GM19240 (cell line): ENCODE data around the gene MRPL24.
A peak's percentile ranks its signal among the peaks of the same experiment; 100 is the strongest.

Experiments used
- DNase-seq: peaks from one replicate; pipeline ENCODE4 v3.0.0; 2011; ENCODE audit warnings: low spot score; ENCODE audit not compliant: insufficient read length

The MRPL24 gene

DNA sequence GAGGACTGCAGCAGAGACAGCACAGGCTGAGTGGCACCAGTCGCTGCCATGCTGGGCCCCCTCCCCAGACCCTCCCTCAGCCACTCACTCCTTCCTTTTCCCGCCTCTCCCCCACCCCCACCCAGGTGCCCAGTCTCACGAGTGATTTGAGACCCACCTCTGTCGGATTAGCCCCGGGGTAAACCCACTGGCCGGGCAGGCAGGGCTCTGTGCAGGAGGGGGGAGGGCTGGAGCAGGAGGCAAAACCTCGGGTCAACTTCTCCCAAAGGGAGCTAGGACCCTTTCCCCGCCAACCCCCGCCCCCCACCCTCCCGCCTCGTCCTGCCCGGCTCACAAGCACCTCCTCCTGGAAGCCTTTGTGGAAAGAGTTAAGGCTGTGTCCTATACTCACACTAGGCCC lies 3.5 kb upstream of the MRPL24 start:
- DNase-seq = no peak

DNA sequence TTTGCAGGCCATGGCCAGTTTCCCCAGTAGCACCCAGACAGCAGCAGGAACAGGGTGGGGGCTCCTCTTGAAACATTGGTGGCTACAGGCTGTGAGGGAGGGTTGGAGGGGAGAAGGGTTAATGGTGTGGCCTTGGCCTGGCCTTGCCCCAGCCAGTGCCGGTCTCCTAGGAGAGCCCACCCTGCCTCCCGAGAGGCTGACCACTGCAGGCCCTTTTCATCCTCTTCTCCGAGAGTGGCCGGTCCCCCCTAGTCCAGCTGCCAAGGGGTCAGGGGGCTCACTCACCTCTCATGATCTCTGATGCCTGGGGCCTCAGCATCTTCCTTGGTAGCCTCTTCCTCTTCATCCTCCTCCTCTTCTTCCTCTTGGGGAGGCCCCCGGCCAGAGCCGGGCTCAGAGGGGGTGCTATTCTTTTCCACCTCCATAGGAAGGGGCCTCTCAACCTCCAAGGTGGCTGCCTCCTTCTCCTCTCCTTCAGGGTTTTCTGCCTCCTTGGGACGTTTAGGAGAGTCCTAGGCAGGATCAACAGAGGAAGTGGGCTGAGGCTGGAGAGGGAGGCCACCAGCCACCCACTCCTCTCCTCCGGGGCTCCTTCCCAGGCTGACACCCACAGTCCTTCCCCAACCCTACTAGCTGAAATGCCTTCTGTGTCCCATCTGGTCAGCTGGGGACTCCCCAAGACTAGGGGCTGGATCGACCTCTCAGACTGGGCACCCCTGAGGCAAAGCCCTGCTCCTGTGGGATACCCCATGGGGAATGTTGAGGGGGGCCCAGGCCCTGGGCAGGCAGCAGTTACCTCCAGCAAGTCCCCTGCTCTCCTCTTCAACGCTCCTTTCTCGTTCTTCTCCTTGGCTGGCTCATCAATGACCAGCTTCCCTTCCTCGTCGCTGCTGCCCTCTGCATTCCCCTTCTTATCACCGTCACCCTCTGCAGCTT lies 2.7 kb upstream of the MRPL24 start:
- no peak for DNase-seq

DNA sequence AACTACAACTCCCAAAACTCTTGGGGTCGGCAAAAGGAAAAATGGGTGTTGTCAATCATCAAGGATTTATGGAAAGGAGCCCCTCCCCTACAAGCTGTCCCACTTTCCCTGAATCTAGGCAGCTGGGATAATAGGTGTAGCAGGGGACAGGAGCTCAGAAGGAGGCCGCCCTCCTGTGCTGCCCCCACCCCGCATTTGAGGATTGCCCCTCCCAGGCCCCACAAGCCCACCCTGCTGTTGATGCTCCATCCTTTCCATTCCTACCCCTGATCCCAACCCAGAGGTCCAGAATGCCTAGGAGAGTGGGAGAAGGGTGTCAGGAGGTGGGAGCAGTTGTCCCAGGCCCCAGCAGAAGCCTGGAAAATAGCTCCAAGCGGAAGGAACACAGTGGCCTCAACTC lies 1.9 kb upstream of the MRPL24 start:
- no peak for DNase-seq

DNA sequence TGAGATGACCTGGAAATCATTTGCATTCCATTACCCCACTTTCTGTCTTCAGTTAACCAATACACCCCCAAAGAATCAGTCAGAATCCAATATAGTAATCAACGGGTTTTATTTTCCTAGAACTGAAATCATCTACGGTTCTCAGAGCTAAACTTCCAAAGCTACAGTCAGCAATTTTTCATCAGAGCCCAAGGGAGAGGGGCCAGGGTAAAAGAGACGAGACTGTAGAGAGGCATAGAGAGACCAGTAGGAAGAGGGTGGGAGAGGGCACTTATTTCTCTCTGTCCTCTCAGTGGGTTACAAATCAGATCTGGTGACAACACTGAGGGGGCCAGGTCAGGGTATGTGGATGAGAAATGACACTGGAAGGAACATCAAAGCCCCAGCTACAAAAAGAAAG lies 1.1 kb upstream of the MRPL24 start:
- DNase-seq = no peak

DNA sequence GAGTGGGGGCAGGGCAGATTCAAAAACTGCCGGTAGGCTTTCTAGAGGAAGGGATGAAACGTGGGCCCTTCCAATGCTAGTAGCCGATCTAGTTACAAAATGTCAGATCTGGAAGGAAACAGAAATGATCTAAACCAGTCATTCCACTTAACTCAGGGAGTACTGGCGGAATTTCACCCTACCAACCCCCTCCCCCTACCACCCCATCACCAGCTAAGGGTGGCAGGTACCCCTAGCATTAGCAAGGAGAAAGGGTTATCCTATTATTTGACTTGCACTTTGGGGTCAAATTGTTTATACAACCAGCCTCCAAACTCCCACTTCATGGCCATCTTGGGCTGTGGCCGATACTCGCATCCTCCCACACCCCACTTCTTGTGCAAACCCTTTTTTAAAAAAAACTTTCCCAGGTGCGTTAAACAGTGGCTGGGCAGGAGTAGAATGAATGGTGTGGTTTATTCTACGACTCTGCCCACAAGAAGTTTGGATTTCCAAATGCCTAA lies 644 bp upstream of the MRPL24 start:
- no peak for DNase-seq

DNA sequence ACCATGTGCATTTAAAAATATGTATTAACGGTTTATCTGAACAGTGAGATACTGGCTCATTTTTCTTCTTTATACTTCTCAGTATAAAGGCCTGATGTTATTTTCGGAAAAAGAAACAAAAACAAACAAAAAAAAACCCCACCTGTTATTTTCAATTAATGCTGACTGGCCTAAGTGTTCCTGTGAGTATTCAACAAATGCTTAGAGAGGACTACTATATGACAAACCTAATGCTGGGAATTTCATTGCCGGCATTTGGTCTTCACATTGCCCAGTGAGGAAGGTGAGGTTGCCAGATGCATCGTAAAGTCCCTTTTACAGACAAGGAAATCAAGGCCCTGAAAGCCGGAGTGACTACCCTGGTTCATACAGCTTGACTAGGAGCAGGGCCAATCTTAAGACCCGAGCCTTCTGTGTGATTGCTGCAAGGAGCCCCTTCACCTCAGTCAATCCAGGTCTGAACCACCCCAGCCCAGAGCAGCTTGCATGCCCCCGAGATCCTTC lies 599 bp downstream of the MRPL24 start:
- DNase-seq = no peak

DNA sequence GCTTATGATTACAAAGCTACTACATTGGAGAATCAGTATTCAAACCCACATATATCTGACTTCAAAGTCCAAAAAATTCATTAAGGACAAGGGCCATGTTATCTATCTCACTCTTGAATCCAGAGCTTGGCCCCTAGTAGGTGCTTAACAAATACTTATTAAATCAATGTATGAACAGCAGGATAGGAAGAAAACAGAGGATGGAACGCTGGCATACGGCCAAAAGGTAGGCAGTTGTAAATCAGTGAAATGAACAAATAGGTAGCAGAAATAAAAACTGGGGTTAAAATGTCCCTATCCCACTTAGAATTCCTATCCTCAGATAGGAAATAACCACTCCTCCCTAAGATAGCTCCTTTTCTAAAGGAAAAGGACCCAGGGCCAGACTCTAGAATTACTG lies 2.0 kb downstream of the MRPL24 start:
- no peak for DNase-seq

DNA sequence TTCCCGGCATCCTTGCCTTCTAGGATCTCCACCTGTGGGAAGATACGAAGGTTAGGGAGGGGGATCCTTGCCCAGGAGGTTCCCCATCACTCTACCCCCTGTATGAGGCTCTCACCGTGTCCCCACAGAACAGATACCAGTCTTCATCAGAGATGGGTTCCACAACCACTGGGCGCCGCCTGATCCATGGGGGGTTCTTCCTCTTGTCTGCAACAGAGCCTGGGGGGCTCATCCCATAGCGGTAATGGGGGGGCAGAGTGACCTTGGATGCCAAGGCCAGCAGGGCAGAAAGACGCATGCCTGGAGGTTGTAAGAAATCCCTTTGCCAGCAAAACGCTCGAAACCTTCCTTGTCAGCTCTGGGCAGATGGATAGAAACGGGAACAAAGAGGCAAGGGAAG lies 2.5 kb downstream of the MRPL24 start:
- no peak for DNase-seq

DNA sequence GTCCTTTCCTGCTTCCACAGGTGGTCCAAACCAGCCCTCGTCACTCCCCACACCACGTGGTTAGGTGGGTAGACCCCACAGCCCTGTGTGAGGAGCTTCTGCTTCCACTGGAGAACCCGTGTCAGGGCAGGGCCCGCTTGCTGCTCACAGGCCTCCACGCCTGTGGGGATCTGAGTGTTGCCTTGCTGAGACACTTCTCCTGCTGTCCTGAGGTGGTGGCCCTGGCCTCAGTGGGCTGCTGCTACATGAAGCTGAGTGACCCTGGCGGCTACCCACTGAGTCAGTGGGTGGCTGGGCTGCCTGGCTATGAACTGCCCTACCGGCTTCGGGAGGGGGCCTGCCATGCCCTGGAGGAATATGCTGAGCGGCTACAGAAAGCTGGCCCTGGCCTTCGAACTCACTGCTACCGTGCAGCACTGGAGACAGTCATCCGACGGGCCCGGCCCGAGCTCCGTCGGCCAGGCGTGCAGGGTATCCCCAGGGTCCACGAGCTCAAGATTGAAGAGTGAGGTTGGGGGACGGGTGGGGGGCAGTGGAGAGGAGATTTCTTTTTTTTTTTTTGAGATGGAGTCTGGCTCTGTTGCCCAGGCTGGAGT lies 6.8 kb downstream of the MRPL24 start:
- DNase-seq = no peak

DNA sequence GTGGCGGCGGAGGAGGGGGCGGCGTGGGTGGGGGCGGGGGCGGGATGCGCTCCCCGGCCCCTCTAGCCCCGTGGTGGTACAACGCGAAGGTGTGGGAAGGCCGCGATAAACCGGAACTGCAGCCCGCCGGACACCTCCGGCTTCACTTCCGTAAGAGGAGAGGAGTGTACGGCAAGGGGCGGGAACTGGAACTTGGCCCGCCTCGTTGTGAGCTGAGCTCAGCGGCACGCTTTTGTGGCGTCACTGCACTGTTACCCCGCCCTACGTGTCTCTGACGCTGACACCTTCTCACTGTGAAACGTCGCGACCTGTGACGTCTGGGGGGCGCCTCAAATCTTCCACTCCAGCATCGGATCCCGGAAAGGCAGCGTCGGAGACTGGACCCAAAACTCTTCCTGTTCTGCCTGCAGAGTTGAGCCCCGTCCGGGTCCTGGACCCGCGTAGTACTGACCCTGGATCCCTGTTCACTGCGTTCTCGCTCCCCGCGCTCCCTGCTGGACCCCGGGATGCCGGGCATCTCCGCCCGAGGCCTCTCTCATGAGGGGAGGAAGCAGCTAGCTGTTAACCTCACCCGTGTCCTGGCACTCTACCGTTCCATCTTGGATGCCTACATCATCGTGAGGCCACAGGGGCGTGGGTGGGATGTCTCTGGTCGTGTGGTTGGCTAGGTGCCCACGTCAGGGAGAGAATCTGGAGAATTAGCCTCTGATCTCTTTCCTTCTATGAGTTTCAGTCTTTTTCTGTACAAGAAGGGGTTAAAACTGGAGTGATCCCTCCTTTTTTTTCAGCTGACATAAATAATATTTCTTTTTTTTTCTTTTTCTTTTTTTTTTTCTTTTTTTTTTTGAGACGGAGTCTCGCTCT lies 12.1 kb downstream of the MRPL24 start, which contains the start of gene ISG20L2:
ISG20L2 (minus strand) TSS at position 168 of the 864 bp plus-strand sequence. CDS start 1,114 bp downstream, outside the sequence.
- peak; percentile 87 for DNase-seq

DNA sequence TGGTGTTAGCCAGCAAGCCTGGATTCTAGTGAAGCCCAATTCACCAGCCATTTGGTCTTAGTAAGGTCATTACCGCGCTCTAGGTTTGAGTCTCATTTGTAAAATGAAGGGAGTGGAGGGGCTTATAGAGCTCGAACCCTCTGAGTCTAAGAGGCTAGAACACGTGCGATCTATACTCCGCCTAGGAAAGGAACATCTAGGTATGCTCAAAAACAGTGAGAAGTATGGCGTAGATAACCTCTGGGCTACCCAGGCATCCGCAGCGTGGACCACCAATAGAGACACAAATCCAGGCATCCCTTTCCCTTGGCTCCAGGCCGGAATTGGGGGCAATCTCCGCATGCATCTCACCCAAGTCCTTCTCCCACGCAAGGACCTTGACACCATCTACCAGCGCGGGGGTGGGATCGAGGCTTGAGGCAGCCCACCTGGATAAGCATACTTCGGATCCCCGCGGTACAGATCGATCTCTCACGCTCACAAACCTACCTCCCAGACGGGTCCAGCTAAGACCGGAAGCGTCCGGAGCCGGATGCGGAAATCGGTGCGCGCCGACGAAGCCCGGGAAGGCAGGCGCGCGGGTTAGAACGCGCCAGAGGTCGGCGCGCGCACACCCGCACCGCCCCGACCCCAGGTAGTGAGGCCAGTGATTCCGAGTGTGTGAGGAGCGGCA lies 12.8 kb downstream of the MRPL24 start, which contains the start of gene METTL25B:
METTL25B (plus strand) TSS at position 544 of the 673 bp plus-strand sequence. CDS start 636 bp downstream, outside the sequence.
- DNase-seq = peak; percentile 75

DNA sequence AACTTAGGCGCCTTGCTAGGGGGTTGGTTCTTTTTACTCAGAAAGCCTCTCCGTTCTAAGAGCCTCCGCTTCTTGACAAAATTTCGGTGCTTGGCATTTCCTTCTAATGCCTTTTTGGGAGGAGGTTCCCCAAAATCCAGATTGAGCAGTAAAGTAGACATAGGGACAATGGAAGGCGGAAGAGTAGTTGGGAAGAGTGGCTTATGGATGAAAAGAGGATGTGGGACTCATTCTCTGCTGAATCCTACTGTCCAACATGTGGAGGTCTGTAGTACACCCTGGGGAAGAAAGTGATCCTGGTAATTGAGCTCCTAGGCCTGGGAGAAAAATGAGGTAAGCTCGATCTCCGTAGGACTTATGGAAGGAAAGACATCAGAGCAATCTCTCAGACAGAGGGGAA lies 13.4 kb downstream of the MRPL24 start:
- DNase-seq = no peak

DNA sequence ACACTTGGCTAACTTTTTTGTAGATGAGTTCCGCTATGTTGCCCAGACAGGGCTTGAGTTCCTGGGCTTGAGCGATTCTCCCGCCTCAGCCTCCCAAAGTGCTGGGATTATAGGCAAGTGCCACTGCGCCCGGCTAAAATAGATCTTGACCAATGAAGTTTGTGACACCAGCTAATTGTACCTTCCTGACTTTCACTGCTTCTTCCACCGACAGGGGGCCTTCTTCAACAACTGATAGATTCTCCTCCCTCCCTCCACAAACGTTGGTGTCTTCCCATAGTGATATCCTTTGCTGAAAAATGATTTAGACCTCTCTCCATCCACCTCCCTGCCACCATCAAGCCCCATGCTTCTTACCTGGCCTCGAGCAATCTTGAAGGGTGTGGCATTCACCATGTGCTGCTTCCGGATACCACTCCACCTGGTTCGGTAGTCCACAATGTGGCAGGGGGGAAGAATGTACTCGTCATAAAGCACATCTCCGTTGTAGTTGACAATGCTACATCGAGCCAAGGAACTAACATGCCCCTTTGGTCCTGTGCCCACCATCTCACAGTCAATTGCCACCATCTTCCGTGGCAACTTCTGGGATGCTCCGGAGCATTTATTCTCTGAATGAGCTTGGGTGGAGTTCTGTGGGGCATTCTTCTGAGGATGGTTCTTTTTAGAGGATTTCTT lies 14.2 kb downstream of the MRPL24 start:
- no peak for DNase-seq

DNA sequence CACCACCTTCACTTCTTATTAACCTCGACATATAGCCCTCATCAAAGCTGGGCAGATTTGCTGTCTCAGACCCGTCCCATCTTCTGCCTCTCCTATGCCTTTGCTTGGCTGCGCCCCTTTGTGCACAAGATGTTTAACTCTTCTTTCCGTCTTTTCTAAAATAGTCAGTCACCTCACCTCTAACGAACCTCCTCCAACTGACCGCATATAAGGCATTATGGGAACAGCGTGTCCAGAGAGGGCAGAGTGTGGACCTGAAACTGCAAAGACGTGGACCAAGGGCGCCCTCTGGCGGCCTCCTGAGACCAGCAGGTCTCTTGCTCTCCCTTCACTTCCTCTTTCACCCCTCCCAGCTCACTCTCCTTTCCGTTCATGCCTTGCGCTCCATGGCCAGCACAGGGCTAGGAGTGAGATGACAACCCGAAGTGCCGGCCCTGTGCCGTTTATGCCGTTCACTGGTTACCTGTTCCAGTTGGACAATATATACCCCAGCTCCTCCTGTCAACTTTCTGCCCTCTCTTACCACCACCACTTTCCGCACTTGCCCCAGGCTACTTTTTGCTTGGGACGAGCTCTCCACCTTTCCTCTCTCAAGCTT lies 15.1 kb downstream of the MRPL24 start:
- DNase-seq = peak; percentile 85

DNA sequence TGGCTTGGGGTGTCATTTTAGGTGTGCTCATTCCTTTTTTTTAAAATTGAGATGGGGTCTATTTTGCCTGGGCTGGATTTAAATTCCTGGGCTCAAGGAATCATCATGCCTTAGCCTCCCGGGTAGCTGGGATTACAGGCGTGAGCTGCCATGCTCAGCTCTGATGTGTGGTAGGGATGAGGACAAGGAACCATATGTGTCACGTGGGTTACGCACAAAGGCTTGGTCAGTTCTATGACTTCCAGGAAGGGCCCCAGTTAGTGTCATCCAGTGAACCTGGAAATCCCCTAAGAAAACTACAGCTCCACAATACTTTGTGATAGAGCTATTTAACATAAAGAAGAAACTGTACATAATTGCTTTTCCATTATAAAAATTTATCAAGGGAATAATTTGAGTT lies 19.4 kb downstream of the MRPL24 start:
- DNase-seq = no peak

DNA sequence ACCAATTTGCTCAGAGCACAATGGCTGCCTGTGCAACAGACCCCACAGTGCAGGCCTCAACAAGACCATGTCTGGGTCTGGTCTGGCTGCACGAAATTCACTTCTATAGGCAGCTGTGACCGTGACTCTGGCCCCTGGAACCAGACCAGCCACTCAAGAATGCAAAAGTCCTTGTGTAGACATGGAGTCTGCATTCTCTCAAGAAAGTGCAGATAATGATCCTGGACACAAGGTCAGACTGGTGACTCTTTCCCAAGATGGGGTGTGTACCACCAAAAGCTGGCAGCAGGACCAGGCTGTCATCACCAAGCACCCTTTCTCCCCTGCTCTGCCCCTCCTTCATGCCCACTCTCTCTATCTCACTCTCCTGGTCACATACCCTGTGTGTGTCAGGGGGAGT lies 19.8 kb downstream of the MRPL24 start:
- DNase-seq = no peak

DNA sequence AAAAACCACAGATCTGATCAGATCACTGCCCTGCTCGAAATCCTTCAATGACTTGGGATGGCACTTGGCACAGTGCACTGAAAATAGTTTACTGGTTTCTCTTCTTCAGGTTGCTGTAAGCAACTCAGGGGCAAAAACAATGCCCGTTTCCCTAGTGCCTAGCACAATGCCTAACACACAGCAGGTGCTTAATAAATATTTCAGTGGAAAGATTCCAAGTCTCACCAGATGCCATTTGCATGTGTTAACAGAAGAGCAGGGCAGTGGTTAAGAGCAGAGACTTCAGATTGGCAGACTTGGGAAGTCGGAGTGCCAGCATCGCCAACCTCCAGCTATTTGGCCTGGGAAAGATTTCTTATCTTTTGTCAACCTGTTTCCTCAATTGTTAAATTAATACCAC lies 23.5 kb downstream of the MRPL24 start:
- DNase-seq = no peak

DNA sequence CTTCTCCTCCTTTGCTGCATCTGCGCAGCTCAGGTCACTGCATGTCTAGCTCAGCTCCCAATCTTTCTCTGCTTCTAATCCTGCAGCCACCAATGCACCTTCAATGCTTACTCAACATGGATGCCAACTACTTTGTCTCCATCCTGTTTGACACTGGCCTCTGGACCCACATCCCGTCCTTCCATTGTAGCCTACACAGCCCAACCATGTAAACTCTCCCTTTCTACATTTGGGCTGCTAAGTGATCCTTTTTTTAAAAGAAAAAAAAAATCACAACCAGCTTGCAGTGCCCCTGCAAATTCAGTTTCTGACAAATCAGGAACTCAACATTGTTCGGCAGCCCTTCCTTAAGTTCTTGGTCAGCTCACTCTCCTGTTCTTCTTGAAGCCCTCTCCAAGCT lies 26.1 kb downstream of the MRPL24 start:
- no peak for DNase-seq

DNA sequence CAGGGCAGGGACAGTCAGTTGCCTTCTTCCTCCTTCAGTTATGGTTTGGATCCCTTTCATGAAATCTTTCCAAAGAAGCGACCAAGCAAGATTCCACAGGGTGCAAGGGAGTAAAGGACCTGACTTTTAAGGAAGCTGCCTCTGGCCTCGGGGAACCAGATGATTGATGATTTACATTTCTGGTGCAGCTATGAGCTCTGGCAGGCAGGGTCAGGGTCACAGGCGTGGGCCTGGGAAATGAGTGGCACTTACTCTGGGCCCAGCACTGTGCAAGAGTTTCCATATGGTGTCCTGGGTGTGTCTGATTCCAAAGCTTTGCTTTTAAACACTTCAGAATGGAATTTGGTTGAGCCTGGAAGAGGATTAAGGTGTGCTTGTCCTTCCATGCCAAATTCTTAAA lies 28.3 kb downstream of the MRPL24 start:
- no peak for DNase-seq
